K562 (cell line): ENCODE measurements around the gene NEDD8. TPM values are rescaled to one million over a fixed set of nuclear protein-coding genes. Genes with fewer than 3 reads are reported as not detected.

Experiments used
- ATF3 ChIP-seq, 2 experiments: fragments of 450-650 bp in 1 of 2; sonication (generic) in 1 of 2; formaldehyde crosslinking in 1 of 2; IDR thresholded peaks in 1 of 2; conservative IDR thresholded peaks in 1 of 2; 2 replicates each; pipeline versions ENCODE4 v1.6.1 to v1.8.1; 2016 to 2023; ENCODE audit warnings: mild to moderate bottlenecking in 2 of 2, moderate library complexity in 2 of 2, inconsistent platforms in 1 of 2, missing genetic modification reagents in 1 of 2
- BHLHE40 ChIP-seq: IDR thresholded peaks from 2 replicates; pipeline ENCODE4 v1.6.1; 2011; ENCODE audit warnings: low read length, improper control_type of control experiment
- CHD1 ChIP-seq: fragments of 200-600 bp; sonication (generic); IDR thresholded peaks from one replicate; pipeline ENCODE4 v1.6.1; 2012; ENCODE audit warnings: mild to moderate bottlenecking, moderate library complexity, low read length, inconsistent platforms
- CTBP1 ChIP-seq: fragments of 450-650 bp; IDR thresholded peaks from 2 replicates; pipeline ENCODE4 v1.6.1; 2016; ENCODE audit warnings: borderline replicate concordance
- E2F6 ChIP-seq, 2 experiments: IDR thresholded peaks; 2 replicates each; pipeline ENCODE4 v1.6.1; 2011; ENCODE audit warnings: borderline replicate concordance in 1 of 2, control low read depth in 1 of 2, low read depth in 1 of 2, low read length in 1 of 2, mild to moderate bottlenecking in 1 of 2, mixed read lengths in 1 of 2, moderate library complexity in 1 of 2; ENCODE audit not compliant: insufficient read depth in 1 of 2, insufficient read length in 1 of 2, poor library complexity in 1 of 2, severe bottlenecking in 1 of 2; ENCODE audit errors: extremely low read depth in 1 of 2
- ETS2 ChIP-seq: IDR thresholded peaks from 2 replicates; pipeline ENCODE4 v1.6.1; 2016; ENCODE audit warnings: borderline replicate concordance, missing genetic modification characterization, mild to moderate bottlenecking, moderate library complexity, missing compliant biosample characterization; ENCODE audit not compliant: poor library complexity, severe bottlenecking
- HDAC1 ChIP-seq, 2 experiments: fragments of 450-650 bp; IDR thresholded peaks; 2 replicates each; pipeline ENCODE4 v1.6.1; 2016 to 2017; ENCODE audit warnings: inconsistent platforms in 1 of 2, mild to moderate bottlenecking in 1 of 2, moderate library complexity in 1 of 2
- HMGN3 ChIP-seq: IDR thresholded peaks from 2 replicates; pipeline ENCODE4 v1.6.1; 2011; ENCODE audit warnings: borderline replicate concordance, low read depth, mild to moderate bottlenecking, mixed read lengths, low read length; ENCODE audit not compliant: insufficient read length; ENCODE audit errors: extremely low read depth
- HNRNPUL1 ChIP-seq: fragments of 200-400 bp; formaldehyde crosslinking; IDR thresholded peaks from 2 replicates; pipeline ENCODE4 v1.6.1; 2017; ENCODE audit warnings: low read length
- MAFK ChIP-seq: IDR thresholded peaks from 2 replicates; pipeline ENCODE4 v1.6.1; 2011; ENCODE audit warnings: low read length, improper control_type of control experiment
- MNT ChIP-seq, 2 experiments: fragments of 450-650 bp; conservative IDR thresholded peaks; 2 replicates each; pipeline ENCODE4 v1.6.1; 2017; ENCODE audit warnings: mild to moderate bottlenecking in 2 of 2, moderate library complexity in 2 of 2
- NFE2L1 ChIP-seq: fragments of 450-650 bp; IDR thresholded peaks from 2 replicates; pipeline ENCODE4 v1.6.1; 2016; ENCODE audit warnings: missing genetic modification characterization, low read depth, mild to moderate bottlenecking, missing compliant biosample characterization, moderate library complexity, borderline replicate concordance
- NUFIP1 ChIP-seq: fragments of 450-650 bp; IDR thresholded peaks from 2 replicates; pipeline ENCODE4 v1.6.1; 2018; ENCODE audit not compliant: partially characterized antibody
- POLR2A ChIP-seq: fragments of 450-650 bp; conservative IDR thresholded peaks from 2 replicates; pipeline ENCODE4 v1.6.1; 2016
- RBM39 ChIP-seq: fragments of 200-400 bp; formaldehyde crosslinking; optimal IDR thresholded peaks from 2 replicates; pipeline ENCODE3; 2018; ENCODE audit warnings: low read depth, low read length
- RCOR1 ChIP-seq, 2 experiments: IDR thresholded peaks; 2 replicates each; pipeline ENCODE4 v1.6.1; 2012; ENCODE audit warnings: low read depth in 2 of 2, low read length in 2 of 2, borderline replicate concordance in 1 of 2, improper control_type of control experiment in 1 of 2
- ZFX ChIP-seq: sonication (generic); formaldehyde crosslinking; IDR thresholded peaks from 2 replicates; pipeline ENCODE4 v1.8.0; 2022; ENCODE audit warnings: mild to moderate bottlenecking, missing genetic modification reagents, moderate library complexity
- ZNF280B ChIP-seq: fragments of 250-450 bp; sonication (Bioruptor Pico); IDR thresholded peaks from 2 replicates; pipeline ENCODE4 v1.5.1; 2021; ENCODE audit warnings: mild to moderate bottlenecking
- ZZZ3 ChIP-seq: fragments of 450-650 bp; IDR thresholded peaks from 2 replicates; pipeline ENCODE4 v1.6.1; 2016; ENCODE audit warnings: antibody characterized with exemption, mild to moderate bottlenecking, moderate library complexity
- polyA plus RNA-seq, 8 experiments: library from polyadenylated mRNA; depleted of rRNA in 4 of 8; stranded (reverse) in 5 of 8; unstranded in 3 of 8; fragments of >200 nt; fragmentation: Nextera tagmentation in 2 of 8; fragmentation: Illumina TruSeq in 1 of 8; extraction: Ambion mirVana in 2 of 8; extraction: Trizol in 1 of 8; gene quantifications; 2 replicates each; pipeline versions ENCODE4 v1.2.1 to v1.2.3, GENCODE V29; 2011 to 2014; ENCODE audit warnings: inconsistent platforms in 1 of 8, missing spikeins in 1 of 8
- total RNA-seq, 7 experiments: library from RNA; depleted of rRNA in 6 of 7; stranded (reverse); fragments of >200 nt in 6 of 7; fragmentation: Illumina TruSeq in 2 of 7; extraction: Trizol in 2 of 7; gene quantifications; 2 replicates each; pipeline versions ENCODE4 v1.2.1 to v1.2.3, GENCODE V29; 2011 to 2021; ENCODE audit warnings: low replicate concordance in 1 of 7

The NEDD8 gene
- total and polyA plus RNA-seq, 9 of the 15 experiments (the other 6 are each of a cell fraction or from before 2014, with no cell fraction given) = 142 to 691 (median 260) TPM

GRCh38 chr14:24212924-24213865 is 19.0 kb downstream of the NEDD8 start, which contains the start of gene CHMP4A (continued):
- TF ChIP-seq ETS2 (no peak), E2F6 (IDR thresholded peaks at IDR 0.05; ENCODE audit: borderline replicate concordance in 1 of 2, extremely low read depth in 1 of 2, insufficient read depth in 1 of 2, insufficient read length in 1 of 2, low read depth in 1 of 2, low read length in 1 of 2, poor library complexity in 1 of 2, severe bottlenecking in 1 of 2) (peak; percentile 14 to 53), HDAC1 (IDR thresholded peaks at IDR 0.05) (peak in 1 of 2 experiments; percentile 88; a peak in 2 of 4 replicates), HNRNPUL1 (no peak), HMGN3 (peak; percentile 43), ZZZ3 (no peak), NUFIP1 (no peak), POLR2A (peak; percentile 98), ZNF280B (CRISPR knock-in tag) (0 out of 2 replicates have a peak, but pooled peaks have one; percentile 9), MAFK (peak; percentile 8; the same call in 1 of the 2 replicates), NFE2L1 (tag) (no peak), CHD1 (no peak), CTBP1 (peak; percentile 39; the same call in 1 of the 2 replicates), MNT (conservative IDR thresholded peaks at IDR 0.05) (peak; percentile 79 to 90), BHLHE40 (peak; percentile 96), ZFX (CRISPR knock-in tag) (peak; percentile 21; the same call in 1 of the 2 replicates), ATF3 (IDR thresholded peaks at IDR 0.05) (0 out of 2 replicates have a peak, but pooled peaks have one; percentile 33), ATF3 (CRISPR knock-in tag; conservative IDR thresholded peaks at IDR 0.05) (no peak), RBM39 (no peak), RCOR1 (IDR thresholded peaks at IDR 0.05; ENCODE audit: borderline replicate concordance in 1 of 2, low read depth in 2 of 2, low read length in 2 of 2) (peak in 1 of 2 experiments; percentile 3; a peak in 1 of 4 replicates)
